Measurements from ENCODE around the gene GNAQ.

Gene GNAQ

DNA sequence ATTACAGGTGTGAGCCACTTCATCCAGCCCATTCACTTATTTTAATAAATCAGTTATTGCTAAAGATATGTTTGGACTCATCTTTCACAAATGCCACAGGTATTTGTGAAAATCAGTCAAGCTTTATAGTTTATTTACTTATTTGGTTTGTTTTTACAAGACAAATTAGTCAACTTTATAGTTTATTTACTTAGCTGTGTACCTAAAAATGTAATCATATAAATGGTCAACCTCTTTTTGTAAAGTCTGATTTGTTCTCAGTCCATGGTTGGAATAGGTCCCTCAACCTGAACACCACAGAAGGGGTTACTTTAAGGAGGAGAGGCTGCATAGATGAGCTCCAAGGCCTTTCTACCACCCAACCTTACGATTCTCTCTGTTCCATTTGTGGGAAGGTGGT lies 80.2 kb downstream of the GNAQ start:
- H3K79me2 ChIP-seq (ENCODE audit: insufficient read depth, low read length), result peaks cover 100% of the 10 kb centered on the region
- no peaks in the 10 kb centered on the region for H3K9me3 ChIP-seq (ENCODE audit: insufficient read depth, low read length, severe bottlenecking)
- no peak overlapping the region for H2AFZ ChIP-seq (ENCODE audit: low read depth, low read length)
- no peak for TF ChIP-seq EZH2 (IDR thresholded peaks at IDR 0.05; ENCODE audit: borderline replicate concordance, low read depth, low read length, severe bottlenecking)
- TF ChIP-seq, protein P1, sequence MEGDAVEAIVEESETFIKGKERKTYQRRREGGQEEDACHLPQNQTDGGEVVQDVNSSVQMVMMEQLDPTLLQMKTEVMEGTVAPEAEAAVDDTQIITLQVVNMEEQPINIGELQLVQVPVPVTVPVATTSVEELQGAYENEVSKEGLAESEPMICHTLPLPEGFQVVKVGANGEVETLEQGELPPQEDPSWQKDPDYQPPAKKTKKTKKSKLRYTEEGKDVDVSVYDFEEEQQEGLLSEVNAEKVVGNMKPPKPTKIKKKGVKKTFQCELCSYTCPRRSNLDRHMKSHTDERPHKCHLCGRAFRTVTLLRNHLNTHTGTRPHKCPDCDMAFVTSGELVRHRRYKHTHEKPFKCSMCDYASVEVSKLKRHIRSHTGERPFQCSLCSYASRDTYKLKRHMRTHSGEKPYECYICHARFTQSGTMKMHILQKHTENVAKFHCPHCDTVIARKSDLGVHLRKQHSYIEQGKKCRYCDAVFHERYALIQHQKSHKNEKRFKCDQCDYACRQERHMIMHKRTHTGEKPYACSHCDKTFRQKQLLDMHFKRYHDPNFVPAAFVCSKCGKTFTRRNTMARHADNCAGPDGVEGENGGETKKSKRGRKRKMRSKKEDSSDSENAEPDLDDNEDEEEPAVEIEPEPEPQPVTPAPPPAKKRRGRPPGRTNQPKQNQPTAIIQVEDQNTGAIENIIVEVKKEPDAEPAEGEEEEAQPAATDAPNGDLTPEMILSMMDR (IDR thresholded peaks at IDR 0.05; ENCODE audit: borderline replicate concordance, extremely low read depth, low read length, poor library complexity, severe bottlenecking), result no peak
- H3K27ac ChIP-seq (ENCODE audit: low read length), result no peak overlapping the region
- no peak for DNase-seq
- no peak overlapping the region for H3K4me3 ChIP-seq (ENCODE audit: low read depth in 1 of 2, low read length in 2 of 2)
- H3K9ac ChIP-seq (ENCODE audit: low read depth, low read length), result no peak overlapping the region
- H3K27me3 ChIP-seq (ENCODE audit: insufficient read depth, low read length, poor library complexity), result no peaks in the 10 kb centered on the region
- ATAC-seq (ENCODE audit: insufficient read depth, low read depth), result no peak
- H3K4me1 ChIP-seq (ENCODE audit: insufficient read depth, low read length), result peaks cover 34% of the 10 kb centered on the region
- no peaks in the 10 kb centered on the region for H3K36me3 ChIP-seq (ENCODE audit: insufficient read depth, low read length)
- H4K20me1 ChIP-seq (ENCODE audit: insufficient read depth, low read length), result peaks cover 49% of the 10 kb centered on the region
- no peak overlapping the region for H3K4me2 ChIP-seq (ENCODE audit: insufficient read depth, low read length)

- no peaks in the 10 kb centered on the region for H3K36me3 ChIP-seq (ENCODE audit: insufficient read depth, low read length)
- no peaks in the 10 kb centered on the region for H3K9me3 ChIP-seq (ENCODE audit: insufficient read depth, low read length, severe bottlenecking)
- peaks cover 57% of the 10 kb centered on the region for H4K20me1 ChIP-seq (ENCODE audit: insufficient read depth, low read length)
- no peak overlapping the region; the same call in 1 of the 2 replicates for H3K27ac ChIP-seq (ENCODE audit: low read length)
- H3K27me3 ChIP-seq (ENCODE audit: insufficient read depth, low read length, poor library complexity), result no peaks in the 10 kb centered on the region
- no peak for ATAC-seq (ENCODE audit: insufficient read depth, low read depth)
- no peak overlapping the region for H3K4me3 ChIP-seq (ENCODE audit: low read depth in 1 of 2, low read length in 2 of 2)
- peaks cover 45% of the 10 kb centered on the region for H3K4me1 ChIP-seq (ENCODE audit: insufficient read depth, low read length)
- no peak for DNase-seq
- peaks cover 100% of the 10 kb centered on the region for H3K79me2 ChIP-seq (ENCODE audit: insufficient read depth, low read length)
- no peak overlapping the region for H3K4me2 ChIP-seq (ENCODE audit: insufficient read depth, low read length)
- H2AFZ ChIP-seq (ENCODE audit: low read depth, low read length), result no peak overlapping the region
- TF ChIP-seq, protein P1 (IDR thresholded peaks at IDR 0.05; ENCODE audit: borderline replicate concordance, extremely low read depth, low read length, poor library complexity, severe bottlenecking), result no peak
- TF ChIP-seq EZH2 (IDR thresholded peaks at IDR 0.05; ENCODE audit: borderline replicate concordance, low read depth, low read length, severe bottlenecking), result no peak
- H3K9ac ChIP-seq (ENCODE audit: low read depth, low read length), result no peak overlapping the region
These were observed 81.7 kb downstream of the GNAQ start for GRCh38 chr9:77949751-77950436.

DNA sequence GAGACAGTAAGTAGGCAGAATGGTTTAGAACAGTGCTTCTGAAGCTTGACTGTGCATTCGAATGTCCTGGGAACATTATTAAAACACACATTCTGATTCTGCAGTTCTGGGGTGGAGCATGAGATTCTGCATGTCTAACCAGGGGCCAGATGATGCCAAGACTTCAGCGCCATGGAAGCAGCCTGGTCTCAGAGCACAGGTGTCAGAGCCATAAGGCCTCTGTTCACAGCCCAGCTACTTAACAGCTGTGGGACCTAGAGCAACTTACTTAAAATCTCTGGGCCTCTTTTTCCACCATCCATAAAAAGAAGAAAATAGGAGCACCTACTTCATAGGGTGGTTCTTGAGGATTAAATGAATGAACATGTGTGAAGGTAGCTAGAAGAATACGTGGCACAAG lies 84.0 kb downstream of the GNAQ start:
- H3K4me2 ChIP-seq (ENCODE audit: insufficient read depth, low read length), result no peak overlapping the region
- H3K79me2 ChIP-seq (ENCODE audit: insufficient read depth, low read length), result peaks cover 100% of the 10 kb centered on the region
- no peaks in the 10 kb centered on the region for H3K36me3 ChIP-seq (ENCODE audit: insufficient read depth, low read length)
- no peak overlapping the region for H2AFZ ChIP-seq (ENCODE audit: low read depth, low read length)
- H4K20me1 ChIP-seq (ENCODE audit: insufficient read depth, low read length), result peaks cover 55% of the 10 kb centered on the region
- H3K4me1 ChIP-seq (ENCODE audit: insufficient read depth, low read length), result peaks cover 46% of the 10 kb centered on the region
- no peak for DNase-seq
- TF ChIP-seq EZH2 (IDR thresholded peaks at IDR 0.05; ENCODE audit: borderline replicate concordance, low read depth, low read length, severe bottlenecking), result no peak
- TF ChIP-seq, protein P1 (IDR thresholded peaks at IDR 0.05; ENCODE audit: borderline replicate concordance, extremely low read depth, low read length, poor library complexity, severe bottlenecking), result no peak
- no peak overlapping the region for H3K9ac ChIP-seq (ENCODE audit: low read depth, low read length)
- H3K4me3 ChIP-seq (ENCODE audit: low read depth in 1 of 2, low read length in 2 of 2), result no peak overlapping the region
- ATAC-seq (ENCODE audit: insufficient read depth, low read depth), result peak; percentile 51; the same call in 2 of the 3 replicates
- H3K27ac ChIP-seq (ENCODE audit: low read length), result peak overlapping the region; percentile 39; the same call in 1 of the 2 replicates
- no peaks in the 10 kb centered on the region for H3K27me3 ChIP-seq (ENCODE audit: insufficient read depth, low read length, poor library complexity)
- H3K9me3 ChIP-seq (ENCODE audit: insufficient read depth, low read length, severe bottlenecking), result no peaks in the 10 kb centered on the region

Measured in DND-41 (cell line).